ENCODE results near the gene BCAR3. TPM values are rescaled to one million over a fixed set of nuclear protein-coding genes. Genes with fewer than 3 reads are reported as not detected.
A peak's percentile ranks its signal among the peaks of the same experiment; 100 is the strongest.
"Not testable (repeated sequence)": the region's sequence is repeated elsewhere in the genome, so short reads cannot be mapped to it uniquely, and the experiment has no call there.

The BCAR3 gene
- total RNA-seq, 1 experiment from 2014 or later = 69.3 TPM

DNA sequence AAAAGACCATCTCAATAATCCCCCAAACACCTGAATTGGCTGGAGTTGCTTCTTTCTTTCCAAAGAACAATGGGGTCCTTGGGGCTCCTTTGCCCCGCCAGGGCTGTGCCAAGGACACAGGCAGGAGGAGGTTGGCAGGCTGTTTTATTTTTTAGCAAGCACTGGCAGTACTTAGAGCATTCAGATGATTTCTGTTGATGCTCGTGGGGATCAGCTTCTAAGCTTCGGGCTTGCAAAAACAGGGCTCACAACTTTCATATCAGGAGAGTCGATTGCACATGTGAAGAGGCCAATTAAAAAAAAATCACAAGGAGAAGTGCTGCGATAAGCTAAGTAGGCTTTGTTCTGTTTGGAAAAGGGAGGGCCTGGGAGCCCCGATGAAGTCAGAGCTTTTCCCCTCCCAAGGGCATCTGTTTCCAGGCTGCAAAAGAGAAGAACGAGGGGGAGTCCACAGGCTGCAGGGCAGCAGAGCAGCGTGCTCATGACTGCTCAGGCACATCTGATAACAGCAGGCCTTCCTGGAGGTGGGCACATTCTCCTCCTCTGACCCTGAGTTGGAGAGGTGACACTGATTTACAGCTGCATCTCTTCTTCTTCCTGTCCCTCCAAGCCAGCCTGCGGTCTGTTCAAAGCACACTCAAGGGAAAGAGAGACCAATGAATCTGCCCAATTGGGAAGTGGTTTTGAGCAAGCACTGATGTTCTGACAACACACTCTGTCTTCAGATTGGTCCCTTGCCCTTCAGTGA is 27.3 kb upstream of the BCAR3 start:
- no peak for DNase-seq (ENCODE audit: extremely low read depth, low read depth)

GRCh38 chr1:93707956-93708355 is 26.3 kb upstream of the BCAR3 start:
- DNase-seq (ENCODE audit: extremely low read depth, low read depth) = no peak

DNA sequence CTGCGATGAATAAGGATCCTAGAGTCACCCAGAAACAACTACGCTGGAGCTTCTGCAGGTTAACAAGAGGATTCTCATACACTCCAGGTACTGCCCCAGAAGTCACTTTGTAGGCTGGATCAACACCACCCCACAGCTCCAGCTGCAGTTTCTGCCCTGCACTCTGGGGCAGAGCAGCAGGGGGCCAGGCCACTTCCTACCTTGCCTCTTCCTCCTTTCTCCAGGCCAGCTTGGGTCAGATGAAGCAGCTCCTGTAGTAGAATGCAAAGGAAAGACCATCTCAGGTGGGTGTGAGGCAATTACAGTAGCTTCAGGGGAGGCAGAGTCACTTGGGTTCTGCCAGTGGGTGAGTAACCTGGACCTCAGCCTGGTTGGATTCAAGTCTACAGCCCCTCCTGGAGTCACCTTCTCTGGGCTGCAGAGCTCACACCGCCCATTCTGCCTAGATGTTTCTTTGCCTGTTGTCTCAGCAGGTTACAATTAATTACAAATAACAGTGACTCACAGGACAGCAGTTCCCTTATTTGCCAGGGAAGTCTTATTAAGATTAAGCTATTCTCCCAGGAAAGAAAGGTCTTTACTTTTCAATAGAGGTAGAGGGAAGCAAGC is 24.4 kb upstream of the BCAR3 start:
- DNase-seq (ENCODE audit: extremely low read depth, low read depth) = no peak

DNA sequence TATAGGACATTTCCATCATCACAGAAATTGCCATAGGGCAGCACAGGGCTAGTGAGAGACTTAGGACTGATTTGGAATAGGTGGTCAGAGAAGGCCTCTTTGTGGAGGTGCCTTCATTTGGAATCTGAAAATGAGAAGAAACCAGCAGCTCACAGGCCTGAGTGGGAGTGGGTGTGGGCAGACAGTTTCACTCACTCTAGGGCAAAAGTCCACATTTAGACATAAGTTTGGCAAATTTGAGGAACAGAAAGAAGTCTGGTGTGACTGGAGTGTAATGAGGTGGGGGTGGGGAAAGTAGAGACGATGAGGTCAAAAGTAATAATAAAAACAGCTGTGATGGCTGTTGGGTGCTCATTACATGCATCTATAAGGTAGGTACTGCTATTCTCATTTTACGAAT is 22.4 kb upstream of the BCAR3 start:
- DNase-seq (ENCODE audit: extremely low read depth, low read depth) = no peak

DNA sequence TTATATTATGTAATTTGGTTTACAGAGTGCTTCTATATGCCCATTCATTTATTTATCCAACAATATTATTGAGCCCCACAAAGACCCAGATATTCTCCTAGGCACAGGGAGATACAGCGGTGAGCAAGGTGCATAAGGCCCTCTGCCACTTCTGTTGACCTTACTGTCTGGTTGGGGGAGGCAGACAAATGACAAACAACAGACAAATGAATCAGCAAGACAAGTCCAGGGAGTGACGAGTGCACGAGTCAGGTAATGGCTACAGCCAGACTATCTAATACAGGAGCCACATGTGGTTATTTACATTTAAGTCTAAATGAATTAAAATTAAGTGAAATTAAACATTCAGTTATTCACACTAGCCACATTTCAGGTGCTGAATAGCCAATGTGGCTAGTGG is 22.0 kb upstream of the BCAR3 start:
- DNase-seq (ENCODE audit: extremely low read depth, low read depth) = no peak

DNA sequence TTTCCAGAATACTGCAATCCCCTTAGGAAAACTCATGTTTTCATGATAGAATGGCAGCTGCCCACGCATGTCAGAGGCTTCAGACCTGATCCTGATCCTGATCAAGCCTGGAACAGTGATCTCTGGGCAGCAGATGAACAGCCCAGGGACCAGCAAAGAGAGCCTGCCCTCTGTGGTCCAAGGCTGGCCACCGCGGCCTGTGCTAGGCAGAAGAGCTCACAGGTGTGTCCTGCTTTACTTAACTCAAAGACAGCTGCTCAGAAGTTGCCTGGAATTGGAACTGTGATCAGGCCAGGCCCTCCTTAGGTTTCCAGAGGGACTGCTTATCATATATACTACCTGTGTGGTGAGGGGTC is 21.2 kb upstream of the BCAR3 start:
- no peak for DNase-seq (ENCODE audit: extremely low read depth, low read depth)

GRCh38 chr1:93702111-93702827 is 20.6 kb upstream of the BCAR3 start:
- DNase-seq (ENCODE audit: extremely low read depth, low read depth) = no peak

DNA sequence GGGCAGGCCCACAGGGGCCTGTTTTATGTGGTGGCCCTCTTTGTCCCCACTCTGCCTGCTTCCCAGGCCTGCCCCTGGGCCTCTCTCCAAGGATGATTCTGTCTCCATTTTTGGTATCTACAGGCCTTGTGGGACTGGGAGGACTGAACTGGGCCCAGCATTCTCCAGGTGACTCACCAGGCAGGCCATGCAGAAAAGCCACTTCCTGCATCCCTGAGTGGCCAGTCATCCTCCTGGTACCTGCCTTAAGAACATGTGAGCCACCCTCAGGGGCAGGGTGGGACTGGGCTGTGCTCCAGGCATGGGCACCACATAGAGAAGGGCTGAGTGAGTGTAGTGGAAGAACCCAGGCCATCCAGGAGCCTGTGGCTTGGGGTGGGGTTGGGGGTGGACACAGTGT is 20.0 kb upstream of the BCAR3 start:
- DNase-seq (ENCODE audit: extremely low read depth, low read depth) = peak; percentile 38

DNA sequence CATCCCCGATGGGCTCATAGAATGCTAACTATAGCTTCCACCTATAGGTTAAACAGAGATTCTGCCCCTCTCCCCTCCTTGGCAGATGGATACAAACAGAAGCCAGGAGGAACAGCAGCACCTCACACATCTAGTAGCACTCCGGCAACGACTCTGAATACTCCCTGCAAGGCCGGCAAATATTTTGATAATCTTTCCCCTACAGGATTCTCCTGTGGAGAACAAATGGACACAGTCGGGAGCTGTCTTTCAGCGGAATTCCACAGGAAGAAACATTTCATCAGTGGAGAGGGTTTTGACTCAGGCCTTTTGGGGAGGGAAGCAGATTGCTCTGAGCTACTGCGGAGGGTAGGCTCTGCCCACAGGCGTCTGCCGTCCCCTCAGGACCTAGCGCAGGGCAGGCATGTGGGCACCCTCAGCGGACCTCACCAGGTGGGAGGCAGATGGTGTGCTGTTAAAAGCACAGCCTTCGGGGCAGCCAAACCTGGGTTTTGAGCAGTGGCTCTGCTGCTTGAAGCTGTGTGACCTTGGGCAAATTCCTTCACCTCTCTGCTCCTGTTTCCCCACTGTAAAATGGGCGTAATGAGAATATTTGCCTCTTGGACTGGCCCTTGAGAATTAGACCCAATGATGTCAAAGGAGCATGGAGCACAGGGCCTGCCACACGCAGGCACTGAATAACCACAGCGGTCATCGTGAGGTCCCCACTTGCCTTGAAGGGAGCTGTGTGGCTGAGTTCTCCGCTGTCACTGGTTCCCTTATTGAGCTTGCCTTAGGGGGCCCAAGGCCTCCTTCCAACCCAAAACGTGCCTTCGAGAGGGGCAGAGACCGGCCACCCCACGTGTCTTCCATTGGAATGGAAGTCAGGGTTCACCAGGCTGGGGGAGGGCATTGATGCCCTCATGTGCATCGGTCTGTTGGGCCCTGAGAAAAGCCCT is 19.2 kb upstream of the BCAR3 start:
- DNase-seq (ENCODE audit: extremely low read depth, low read depth) = no peak

- no peak for DNase-seq (ENCODE audit: extremely low read depth, low read depth)
Measured at GRCh38 chr1:93699503-93700168, 18.0 kb upstream of the BCAR3 start.

- DNase-seq (ENCODE audit: extremely low read depth, low read depth) = no peak
Measured at GRCh38 chr1:93699049-93699384, 17.4 kb upstream of the BCAR3 start.

DNA sequence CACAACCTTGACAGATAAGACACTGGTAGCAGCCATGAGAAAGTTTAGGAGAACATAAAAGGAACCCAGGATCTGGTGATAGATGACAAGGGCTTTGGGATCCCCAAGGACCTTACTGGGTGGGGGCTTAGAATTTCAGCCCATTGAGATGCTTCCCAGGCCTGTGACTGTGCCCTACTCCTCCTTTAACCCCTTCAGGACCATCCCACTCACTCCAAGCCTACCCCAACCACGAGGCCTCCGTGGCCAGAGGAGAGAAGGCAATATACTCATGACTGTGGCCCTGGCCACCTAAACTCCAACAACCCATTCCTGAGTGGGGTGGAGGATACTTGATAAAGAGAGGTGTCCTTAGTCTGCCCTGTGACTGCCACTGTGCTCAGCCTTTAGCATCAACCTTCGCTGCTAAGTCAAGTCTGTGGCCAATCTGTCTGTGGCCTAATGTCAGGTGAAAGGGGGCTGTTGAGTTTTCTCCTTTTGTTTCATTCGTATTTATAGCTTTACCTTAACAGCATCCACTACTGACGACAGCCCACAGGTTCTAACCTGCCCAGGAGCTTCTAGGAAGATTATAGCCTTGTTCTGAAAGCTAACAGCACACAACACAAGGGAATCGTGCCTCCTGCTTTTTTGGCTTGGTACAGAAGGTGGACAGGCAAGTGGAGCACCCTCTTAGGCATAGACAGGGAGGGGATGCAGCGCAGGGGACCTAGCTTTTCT is 16.9 kb upstream of the BCAR3 start:
- DNase-seq (ENCODE audit: extremely low read depth, low read depth) = no peak

DNA sequence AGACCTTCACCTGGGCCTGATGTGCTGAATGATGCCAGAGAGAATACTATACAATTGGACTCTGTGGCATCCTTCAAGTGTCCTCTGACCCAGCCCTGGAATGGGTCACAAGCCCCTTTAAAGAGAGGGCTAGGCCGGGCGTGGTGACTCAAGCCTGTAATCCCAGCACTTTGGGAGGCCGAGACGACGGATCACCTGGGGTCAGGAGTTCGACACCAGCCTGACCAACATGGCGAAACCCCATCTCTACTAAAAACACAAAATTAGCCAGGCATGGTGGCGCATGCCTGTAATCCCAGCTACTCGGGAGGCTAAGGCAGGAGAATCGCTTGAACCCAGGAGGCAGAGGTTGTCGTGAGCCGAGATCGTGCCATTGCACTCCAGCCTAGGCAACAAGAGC is 15.9 kb upstream of the BCAR3 start:
- not testable (repeated sequence) for DNase-seq (ENCODE audit: extremely low read depth, low read depth)

DNA sequence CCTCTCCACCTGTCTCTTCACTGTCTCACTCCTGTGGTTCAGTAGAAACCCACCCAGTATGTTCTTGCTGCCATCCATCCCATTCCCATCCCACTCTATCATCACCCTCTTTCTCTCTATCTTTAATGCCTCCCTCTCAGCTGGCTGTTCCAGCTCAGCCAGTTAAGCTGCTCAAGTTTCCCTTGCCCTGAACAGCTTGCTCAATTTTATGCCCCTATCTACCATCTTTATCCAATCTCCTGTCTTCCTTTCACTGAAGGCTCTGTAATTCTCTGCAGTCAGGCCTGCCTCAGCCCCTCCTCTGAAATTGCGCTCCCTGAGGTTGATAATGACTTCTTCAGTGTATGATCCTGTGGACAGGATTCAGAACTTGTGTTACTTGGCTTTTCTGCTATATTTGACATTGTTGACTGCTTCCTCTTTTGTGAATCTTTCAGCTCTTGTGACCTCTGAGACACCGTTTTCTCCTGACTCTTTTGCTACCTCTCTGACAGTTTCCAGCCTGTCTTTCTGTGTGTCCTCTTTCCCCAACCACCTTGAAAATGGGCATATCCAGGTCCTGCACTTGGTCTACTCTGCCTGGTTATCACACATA is 13.9 kb upstream of the BCAR3 start:
- no peak for DNase-seq (ENCODE audit: extremely low read depth, low read depth)

- no peak for DNase-seq (ENCODE audit: extremely low read depth, low read depth)
Measured at GRCh38 chr1:93694819-93695218, 13.2 kb upstream of the BCAR3 start.

GRCh38 chr1:93694039-93694438 is 12.4 kb upstream of the BCAR3 start:
- DNase-seq (ENCODE audit: extremely low read depth, low read depth) = no peak

DNA sequence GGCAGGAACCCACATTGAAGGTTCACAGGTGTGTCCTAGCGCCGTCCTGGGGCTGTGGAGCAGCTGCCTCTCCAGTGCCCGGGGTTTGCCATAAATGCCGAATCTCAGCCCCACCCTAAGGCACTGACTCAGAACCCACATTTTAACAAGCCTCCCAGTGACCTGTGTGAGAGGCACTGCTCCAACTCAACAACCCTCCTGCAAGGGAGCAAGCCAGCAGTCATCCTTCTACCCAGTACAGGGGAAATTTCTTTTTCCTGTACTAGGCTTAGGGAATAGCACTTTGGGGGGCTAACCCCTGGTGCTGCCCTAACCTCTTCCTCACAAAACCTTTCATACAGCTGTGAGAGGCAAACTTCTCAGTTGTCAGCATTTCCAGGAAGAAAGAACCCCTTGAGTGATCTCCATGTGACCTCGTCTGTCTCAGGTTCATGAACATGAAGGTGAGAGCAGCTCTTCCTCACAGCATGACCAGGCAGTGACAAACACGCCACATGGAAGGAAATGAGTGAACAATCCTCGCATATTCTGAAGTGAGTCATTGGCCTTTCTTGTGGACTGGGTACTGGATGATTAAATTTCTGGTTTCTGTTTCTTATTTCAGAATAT is 11.4 kb upstream of the BCAR3 start:
- DNase-seq (ENCODE audit: extremely low read depth, low read depth) = no peak

GRCh38 chr1:93692451-93692861 is 10.8 kb upstream of the BCAR3 start:
- DNase-seq (ENCODE audit: extremely low read depth, low read depth) = no peak

GRCh38 chr1:93692026-93692425 is 10.4 kb upstream of the BCAR3 start:
- DNase-seq (ENCODE audit: extremely low read depth, low read depth) = no peak

Measured in NCI-H460 (cell line).